GM18861 (cell line): ENCODE measurements around the gene RPRD1B.

ENCODE experiments used
- ATAC-seq: cut with Tn5 transposase; IDR thresholded peaks from one replicate; pipeline ENCODE4 v1.9.1; 2021; ENCODE audit not compliant: unreplicated experiment

Gene RPRD1B

GRCh38 chr20:38034961-38035360 is 1.4 kb downstream of the RPRD1B start:
- ATAC-seq: no peak

- ATAC-seq: no peak
Observed at GRCh38 chr20:38036366-38036765, 2.8 kb downstream of the RPRD1B start.

- ATAC-seq: no peak
Observed at GRCh38 chr20:38040276-38040675, 6.7 kb downstream of the RPRD1B start.

GRCh38 chr20:38043512-38044300 is 10.2 kb downstream of the RPRD1B start:
- no peak for ATAC-seq

- ATAC-seq: no peak
Observed at GRCh38 chr20:38044685-38045084, 11.1 kb downstream of the RPRD1B start.

- no peak for ATAC-seq
Observed at GRCh38 chr20:38046572-38046971, 13.0 kb downstream of the RPRD1B start.

GRCh38 chr20:38049800-38050199 is 16.3 kb downstream of the RPRD1B start:
- no peak for ATAC-seq

- no peak for ATAC-seq
Observed at GRCh38 chr20:38050686-38051085, 17.1 kb downstream of the RPRD1B start.

GRCh38 chr20:38052870-38053269 is 19.3 kb downstream of the RPRD1B start:
- no peak for ATAC-seq

- no peak for ATAC-seq
Observed at GRCh38 chr20:38054647-38055046, 21.1 kb downstream of the RPRD1B start.

- ATAC-seq: no peak
Observed at GRCh38 chr20:38055294-38055693, 21.7 kb downstream of the RPRD1B start.

- no peak for ATAC-seq
Observed at GRCh38 chr20:38055848-38056247, 22.3 kb downstream of the RPRD1B start.

- peak; percentile 56 for ATAC-seq
Observed at GRCh38 chr20:38057351-38057972, 23.9 kb downstream of the RPRD1B start.

- ATAC-seq: no peak
Observed at GRCh38 chr20:38059832-38060231, 26.3 kb downstream of the RPRD1B start.

- ATAC-seq: no peak
Observed at GRCh38 chr20:38060536-38060935, 27.0 kb downstream of the RPRD1B start.

GRCh38 chr20:38061109-38061508 is 27.6 kb downstream of the RPRD1B start:
- peak; percentile 43 for ATAC-seq

- no peak for ATAC-seq
Observed at GRCh38 chr20:38062890-38063289, 29.3 kb downstream of the RPRD1B start.

GRCh38 chr20:38063911-38064530 is 30.5 kb downstream of the RPRD1B start:
- ATAC-seq: no peak

GRCh38 chr20:38065764-38066375 is 32.3 kb downstream of the RPRD1B start:
- no peak for ATAC-seq

- no peak for ATAC-seq
Observed at GRCh38 chr20:38066969-38067716, 33.6 kb downstream of the RPRD1B start.
